HG02884 (cell line): ENCODE data around the gene MS4A10.

ENCODE experiments used
- ATAC-seq: cut with Tn5 transposase; IDR thresholded peaks from one replicate; pipeline ENCODE4 v1.9.1; 2021; ENCODE audit warnings: mild to moderate bottlenecking, moderate library complexity; ENCODE audit not compliant: unreplicated experiment

MS4A10 gene

DNA sequence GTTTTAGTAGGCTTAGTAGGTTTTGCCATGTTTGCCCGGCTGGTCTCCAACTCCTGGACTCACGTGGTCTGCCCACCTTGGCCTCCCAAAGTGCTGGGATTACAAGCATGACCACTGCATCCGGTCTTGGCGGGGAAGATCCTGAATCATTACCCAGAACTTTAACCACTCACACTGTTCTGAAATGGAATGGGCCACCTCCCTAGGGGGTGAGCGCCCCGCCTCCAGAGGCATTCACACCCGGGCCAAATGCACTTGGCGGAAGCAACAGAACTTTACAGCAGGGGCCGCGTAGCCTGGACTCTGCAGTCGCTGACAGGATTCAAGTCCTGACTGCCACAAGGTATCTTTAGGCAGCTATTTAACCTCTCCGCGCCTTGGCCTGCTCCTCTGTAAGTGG, 62.1 kb downstream of the MS4A10 start:
- no peak for ATAC-seq

DNA sequence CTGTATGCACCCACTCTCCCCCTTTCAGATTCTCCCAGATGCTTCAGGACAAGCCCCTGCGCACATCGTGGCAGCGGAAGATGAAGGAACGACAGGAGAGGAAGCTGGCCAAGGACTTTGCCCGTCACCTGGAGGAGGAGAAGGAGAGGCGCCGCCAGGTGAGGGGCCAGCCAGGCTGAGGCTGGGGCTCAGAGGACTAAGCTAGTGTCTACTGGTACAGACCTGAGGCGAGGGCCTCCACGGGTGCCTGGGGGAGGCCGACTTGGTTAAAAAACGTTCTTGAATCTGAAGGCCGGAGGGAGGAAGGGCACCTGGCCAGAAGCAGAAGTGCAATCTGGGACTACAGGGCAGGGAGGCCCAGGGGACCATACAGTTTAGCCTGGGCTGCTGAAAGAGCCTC, 62.8 kb downstream of the MS4A10 start:
- no peak for ATAC-seq

DNA sequence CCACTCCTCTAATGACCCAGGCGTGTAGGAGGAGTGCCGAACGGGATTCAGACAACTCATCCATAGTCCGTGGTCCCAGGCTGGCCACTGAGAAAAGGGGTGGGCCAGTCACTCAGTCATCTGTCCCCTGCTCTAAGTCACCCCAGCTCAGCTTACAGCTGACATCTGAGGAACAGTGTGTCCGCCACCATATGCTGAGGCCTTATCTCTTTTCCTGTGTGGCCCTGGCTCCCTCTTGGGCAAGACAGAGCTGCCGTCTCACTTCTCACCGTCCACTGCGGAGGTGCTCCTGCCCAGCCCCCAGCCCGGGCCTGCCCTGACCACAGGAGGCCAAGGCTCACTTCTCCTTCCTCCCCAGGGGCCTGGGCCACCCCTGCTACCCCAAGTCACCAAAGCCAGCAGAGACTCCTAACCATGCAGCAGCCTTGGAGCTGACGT, 63.6 kb downstream of the MS4A10 start:
- no peak for ATAC-seq

DNA sequence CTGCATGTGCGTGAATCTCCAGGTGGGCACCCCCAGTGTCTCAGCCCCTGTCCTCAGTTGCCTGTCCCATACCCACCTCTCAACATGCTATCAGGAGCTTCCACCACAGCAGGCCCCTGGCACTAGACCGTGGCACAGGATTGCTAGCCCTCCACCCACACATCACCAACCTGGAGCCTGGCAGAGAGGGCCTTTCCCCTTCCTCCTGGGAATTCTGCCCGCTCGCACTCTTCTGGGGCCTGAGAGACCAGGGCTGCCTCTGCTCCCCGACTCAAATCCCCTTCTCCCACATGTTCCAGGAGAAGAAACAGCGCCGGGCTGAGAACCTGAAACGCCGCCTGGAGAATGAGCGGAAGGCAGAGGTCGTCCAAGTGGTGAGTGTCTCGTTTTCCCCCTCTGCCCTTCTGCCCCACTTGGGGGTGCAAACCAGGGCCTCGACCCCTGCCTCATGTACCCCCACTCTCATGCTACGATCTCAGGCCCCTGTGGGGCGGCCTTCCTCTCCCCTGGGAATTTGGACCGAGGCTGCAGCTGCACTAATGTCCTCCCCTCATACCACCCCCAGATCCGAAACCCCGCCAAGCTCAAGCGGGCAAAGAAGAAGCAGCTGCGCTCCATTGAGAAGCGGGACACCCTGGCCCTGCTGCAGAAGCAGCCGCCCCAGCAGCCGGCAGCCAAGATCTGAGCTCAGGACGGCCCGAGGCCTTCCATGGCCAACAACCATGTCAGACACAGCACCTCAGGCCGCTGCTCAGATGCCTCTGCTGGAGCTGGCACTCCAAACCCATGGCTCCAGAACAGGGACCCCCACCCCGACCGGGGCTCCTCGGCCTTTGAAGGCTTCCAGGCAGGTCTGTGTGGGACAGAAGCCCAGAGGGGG, 64.7 kb downstream of the MS4A10 start:
- no peak for ATAC-seq
